GM23338 (cell line): ENCODE data around the gene LYPD4.

Source experiments
- CTCF ChIP-seq, 2 experiments: fragments of 200-600 bp in 1 of 2; sonication (generic) in 1 of 2; conservative IDR thresholded peaks; 2 replicates each; pipeline versions ENCODE4 v1.5.1 to v1.6.1; 2016 to 2017; ENCODE audit warnings: antibody characterized with exemption in 2 of 2, low read depth in 2 of 2, mild to moderate bottlenecking in 2 of 2, moderate library complexity in 1 of 2
- EZH2 ChIP-seq: fragments of 200-600 bp; sonication (generic); IDR thresholded peaks from one replicate; pipeline ENCODE4 v1.8.0; 2017; ENCODE audit warnings: antibody characterized with exemption, mild to moderate bottlenecking, low read depth; ENCODE audit not compliant: unreplicated experiment
- EZH2phosphoT487 ChIP-seq: fragments of 200-600 bp; sonication (generic); IDR thresholded peaks from one replicate; pipeline ENCODE4 v1.8.1; 2018; ENCODE audit warnings: antibody characterized with exemption; ENCODE audit not compliant: unreplicated experiment
- JUNB ChIP-seq: IDR thresholded peaks from one replicate; pipeline ENCODE4 v1.6.1; 2016; ENCODE audit warnings: antibody characterized with exemption; ENCODE audit not compliant: unreplicated experiment
- POLR2AphosphoS5 ChIP-seq: IDR thresholded peaks from 2 replicates; pipeline ENCODE4 v1.6.1; 2016; ENCODE audit warnings: antibody characterized with exemption, low read depth
- TF ChIP-seq, protein P1 (sequence below): IDR thresholded peaks from one replicate; pipeline ENCODE4 v1.6.1; 2018; ENCODE audit warnings: antibody characterized with exemption; ENCODE audit not compliant: unreplicated experiment
- TF ChIP-seq, protein P2 (sequence below): IDR thresholded peaks from 2 replicates; pipeline ENCODE4 v1.6.1; 2016; ENCODE audit warnings: antibody characterized with exemption

DNA sequence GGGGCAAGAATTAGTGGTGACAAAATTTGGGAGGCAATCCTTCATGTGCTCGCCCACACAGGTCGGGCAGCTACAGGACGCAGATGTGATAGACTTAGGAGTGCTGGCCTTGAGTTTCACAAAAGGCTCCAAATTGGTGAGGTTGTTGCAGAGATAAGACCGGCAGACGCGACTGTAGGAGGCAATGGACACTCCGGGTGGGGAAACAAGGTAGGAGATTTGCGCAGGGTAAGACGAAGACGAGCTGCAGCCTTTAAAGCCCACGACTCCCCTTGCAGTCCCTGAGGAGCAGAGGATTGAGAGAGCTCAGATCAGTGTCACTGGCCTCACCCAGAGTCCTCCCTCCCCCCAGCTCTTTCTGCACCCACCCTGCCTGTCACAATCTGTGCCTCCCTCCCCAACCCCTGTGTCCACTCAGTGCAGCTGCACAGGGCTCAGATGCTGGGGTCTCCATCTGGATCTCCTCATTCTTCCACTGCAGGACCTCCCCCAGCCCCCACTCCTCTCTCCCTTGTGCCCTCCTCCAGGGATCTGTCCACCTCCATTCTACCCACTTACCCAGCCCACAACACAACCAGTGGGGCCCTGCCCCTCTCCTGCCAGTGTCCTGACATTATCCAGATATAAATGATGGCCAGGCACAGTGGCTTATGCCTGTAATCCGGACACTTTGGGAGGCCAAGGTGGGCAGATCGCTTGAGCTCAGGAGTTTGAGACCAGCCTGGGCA is 6.3 kb downstream of the LYPD4 start:
- TF ChIP-seq EZH2 = no peak
- TF ChIP-seq, protein P1, sequence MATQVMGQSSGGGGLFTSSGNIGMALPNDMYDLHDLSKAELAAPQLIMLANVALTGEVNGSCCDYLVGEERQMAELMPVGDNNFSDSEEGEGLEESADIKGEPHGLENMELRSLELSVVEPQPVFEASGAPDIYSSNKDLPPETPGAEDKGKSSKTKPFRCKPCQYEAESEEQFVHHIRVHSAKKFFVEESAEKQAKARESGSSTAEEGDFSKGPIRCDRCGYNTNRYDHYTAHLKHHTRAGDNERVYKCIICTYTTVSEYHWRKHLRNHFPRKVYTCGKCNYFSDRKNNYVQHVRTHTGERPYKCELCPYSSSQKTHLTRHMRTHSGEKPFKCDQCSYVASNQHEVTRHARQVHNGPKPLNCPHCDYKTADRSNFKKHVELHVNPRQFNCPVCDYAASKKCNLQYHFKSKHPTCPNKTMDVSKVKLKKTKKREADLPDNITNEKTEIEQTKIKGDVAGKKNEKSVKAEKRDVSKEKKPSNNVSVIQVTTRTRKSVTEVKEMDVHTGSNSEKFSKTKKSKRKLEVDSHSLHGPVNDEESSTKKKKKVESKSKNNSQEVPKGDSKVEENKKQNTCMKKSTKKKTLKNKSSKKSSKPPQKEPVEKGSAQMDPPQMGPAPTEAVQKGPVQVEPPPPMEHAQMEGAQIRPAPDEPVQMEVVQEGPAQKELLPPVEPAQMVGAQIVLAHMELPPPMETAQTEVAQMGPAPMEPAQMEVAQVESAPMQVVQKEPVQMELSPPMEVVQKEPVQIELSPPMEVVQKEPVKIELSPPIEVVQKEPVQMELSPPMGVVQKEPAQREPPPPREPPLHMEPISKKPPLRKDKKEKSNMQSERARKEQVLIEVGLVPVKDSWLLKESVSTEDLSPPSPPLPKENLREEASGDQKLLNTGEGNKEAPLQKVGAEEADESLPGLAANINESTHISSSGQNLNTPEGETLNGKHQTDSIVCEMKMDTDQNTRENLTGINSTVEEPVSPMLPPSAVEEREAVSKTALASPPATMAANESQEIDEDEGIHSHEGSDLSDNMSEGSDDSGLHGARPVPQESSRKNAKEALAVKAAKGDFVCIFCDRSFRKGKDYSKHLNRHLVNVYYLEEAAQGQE = no peak
- TF ChIP-seq EZH2phosphoT487 = no peak
- no peak for TF ChIP-seq POLR2AphosphoS5
- no peak for TF ChIP-seq CTCF (conservative IDR thresholded peaks at IDR 0.05; ENCODE audit: low read depth in 2 of 2)
- TF ChIP-seq, protein P2, sequence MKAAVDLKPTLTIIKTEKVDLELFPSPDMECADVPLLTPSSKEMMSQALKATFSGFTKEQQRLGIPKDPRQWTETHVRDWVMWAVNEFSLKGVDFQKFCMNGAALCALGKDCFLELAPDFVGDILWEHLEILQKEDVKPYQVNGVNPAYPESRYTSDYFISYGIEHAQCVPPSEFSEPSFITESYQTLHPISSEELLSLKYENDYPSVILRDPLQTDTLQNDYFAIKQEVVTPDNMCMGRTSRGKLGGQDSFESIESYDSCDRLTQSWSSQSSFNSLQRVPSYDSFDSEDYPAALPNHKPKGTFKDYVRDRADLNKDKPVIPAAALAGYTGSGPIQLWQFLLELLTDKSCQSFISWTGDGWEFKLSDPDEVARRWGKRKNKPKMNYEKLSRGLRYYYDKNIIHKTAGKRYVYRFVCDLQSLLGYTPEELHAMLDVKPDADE = no peak
- TF ChIP-seq JUNB = no peak
